Neural cell (in vitro differentiated cells): ENCODE data around the gene PKM.

Source experiments
- EZH2 ChIP-seq: fragments of 200-600, 300-800 bp; shearing (Covaris generic), sonication (generic); IDR thresholded peaks from 2 replicates; pipeline ENCODE4 v1.6.1; 2014; ENCODE audit warnings: antibody characterized with exemption, low read length, borderline replicate concordance, mild to moderate bottlenecking; ENCODE audit not compliant: insufficient read depth, poor library complexity, severe bottlenecking
- POLR2AphosphoS5 ChIP-seq: IDR thresholded peaks from 2 replicates; pipeline ENCODE4 v1.6.1; 2012
- RAD21 ChIP-seq: fragments of 450-650 bp; conservative IDR thresholded peaks from 2 replicates; pipeline ENCODE4 v1.6.1; 2014; ENCODE audit warnings: antibody characterized with exemption, mild to moderate bottlenecking, moderate library complexity
- TF ChIP-seq, protein P1 (sequence below): fragments of 450-650 bp; IDR thresholded peaks from 2 replicates; pipeline ENCODE4 v1.5.1; 2014; ENCODE audit warnings: antibody characterized with exemption, mild to moderate bottlenecking, moderate library complexity; ENCODE audit not compliant: poor library complexity, severe bottlenecking

DNA sequence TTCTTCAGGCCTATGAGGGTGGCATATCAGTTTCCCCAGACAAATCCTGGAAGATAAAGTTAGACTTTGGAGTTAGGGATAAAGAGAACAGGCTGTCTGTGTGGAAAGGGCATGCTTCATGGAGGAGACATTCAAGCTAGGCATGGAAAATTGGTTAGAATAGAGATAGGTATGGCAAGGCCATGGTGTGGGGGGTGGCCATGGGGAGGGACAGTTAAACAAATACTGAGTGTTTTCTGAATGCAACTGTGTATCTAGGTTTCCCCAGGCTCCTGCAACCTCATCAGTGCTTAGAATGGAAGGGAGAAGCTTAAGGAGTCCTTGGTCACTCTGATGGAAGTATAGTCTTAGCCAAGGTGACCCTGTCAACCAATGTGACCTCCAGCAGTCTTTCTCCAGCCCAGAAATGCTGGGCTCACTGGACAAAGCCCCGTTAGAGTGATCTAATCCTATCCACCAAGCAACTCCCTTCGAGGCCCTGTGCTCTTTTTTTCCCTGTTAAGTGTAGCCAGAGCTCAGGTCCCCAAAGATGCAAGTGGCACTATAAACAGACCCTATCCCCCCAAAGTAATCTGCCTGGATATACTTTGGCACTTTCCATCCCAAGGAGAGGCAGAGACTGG is 5.5 kb upstream of the PKM start:
- TF ChIP-seq RAD21 (no peak), EZH2 (no peak), POLR2AphosphoS5 (no peak)
- TF ChIP-seq, protein P1, sequence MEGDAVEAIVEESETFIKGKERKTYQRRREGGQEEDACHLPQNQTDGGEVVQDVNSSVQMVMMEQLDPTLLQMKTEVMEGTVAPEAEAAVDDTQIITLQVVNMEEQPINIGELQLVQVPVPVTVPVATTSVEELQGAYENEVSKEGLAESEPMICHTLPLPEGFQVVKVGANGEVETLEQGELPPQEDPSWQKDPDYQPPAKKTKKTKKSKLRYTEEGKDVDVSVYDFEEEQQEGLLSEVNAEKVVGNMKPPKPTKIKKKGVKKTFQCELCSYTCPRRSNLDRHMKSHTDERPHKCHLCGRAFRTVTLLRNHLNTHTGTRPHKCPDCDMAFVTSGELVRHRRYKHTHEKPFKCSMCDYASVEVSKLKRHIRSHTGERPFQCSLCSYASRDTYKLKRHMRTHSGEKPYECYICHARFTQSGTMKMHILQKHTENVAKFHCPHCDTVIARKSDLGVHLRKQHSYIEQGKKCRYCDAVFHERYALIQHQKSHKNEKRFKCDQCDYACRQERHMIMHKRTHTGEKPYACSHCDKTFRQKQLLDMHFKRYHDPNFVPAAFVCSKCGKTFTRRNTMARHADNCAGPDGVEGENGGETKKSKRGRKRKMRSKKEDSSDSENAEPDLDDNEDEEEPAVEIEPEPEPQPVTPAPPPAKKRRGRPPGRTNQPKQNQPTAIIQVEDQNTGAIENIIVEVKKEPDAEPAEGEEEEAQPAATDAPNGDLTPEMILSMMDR: no peak
